CD14-positive monocyte (primary cell): ENCODE measurements around the gene TERT. TPM values are rescaled to one million over a fixed set of nuclear protein-coding genes. Genes with fewer than 3 reads are reported as not detected.

Source experiments
- DNase-seq, 3 donors: peaks; one replicate each; pipeline ENCODE4 v3.0.0-alpha.2; 2011 to 2022
- H2AFZ ChIP-seq: 2 replicates; pipeline ENCODE4 v1.6.0; 2012; ENCODE audit warnings: mild to moderate bottlenecking, low read depth, low read length, inconsistent platforms; ENCODE audit not compliant: insufficient read depth, poor library complexity, severe bottlenecking
- H3K27ac ChIP-seq, 2 donors: 1 replicate in 1 of 2; 2 replicates in 1 of 2; pipeline ENCODE4 v1.5.1; 2012 to 2013; ENCODE audit warnings: low read length in 2 of 2, control low read depth in 1 of 2, inconsistent platforms in 1 of 2, low read depth in 1 of 2, mild to moderate bottlenecking in 1 of 2
- H3K27me3 ChIP-seq, 2 donors: one replicate each; pipeline versions ENCODE4 v1.6.0 to v1.6.1; 2011 to 2013; ENCODE audit warnings: low read length in 2 of 2; ENCODE audit not compliant: control insufficient read depth in 2 of 2, insufficient read depth in 2 of 2
- H3K36me3 ChIP-seq, 2 donors: replicated peaks in 1 of 2; 1 replicate in 1 of 2; 2 replicates in 1 of 2; pipeline versions ENCODE4 v1.5.1 to v1.6.1; 2012 to 2013; ENCODE audit warnings: low read length in 2 of 2, control low read depth in 1 of 2, inconsistent platforms in 1 of 2, mild to moderate bottlenecking in 1 of 2; ENCODE audit not compliant: insufficient read depth in 2 of 2, control insufficient read depth in 1 of 2
- H3K4me1 ChIP-seq, 2 donors: 1 replicate in 1 of 2; 2 replicates in 1 of 2; pipeline versions ENCODE4 v1.5.1 to v1.6.1; 2012 to 2013; ENCODE audit warnings: low read length in 2 of 2, control low read depth in 1 of 2, inconsistent platforms in 1 of 2, mild to moderate bottlenecking in 1 of 2, moderate library complexity in 1 of 2; ENCODE audit not compliant: insufficient read depth in 2 of 2, control insufficient read depth in 1 of 2
- H3K4me2 ChIP-seq: replicated peaks from 2 replicates; pipeline ENCODE3; 2012; ENCODE audit warnings: low read length, moderate library complexity, mild to moderate bottlenecking; ENCODE audit not compliant: poor library complexity, severe bottlenecking; ENCODE audit errors: extremely low read depth
- H3K4me3 ChIP-seq, 3 experiments: fragments of 200-600 bp in 1 of 3; sonication (generic) in 1 of 3; replicated peaks in 1 of 3; 1 replicate in 2 of 3; 2 replicates in 1 of 3; pipeline ENCODE4 v1.5.1; 2011 to 2013; ENCODE audit warnings: low read length in 3 of 3, mild to moderate bottlenecking in 3 of 3, control low read depth in 2 of 3, low read depth in 2 of 3, inconsistent platforms in 1 of 3, moderate library complexity in 1 of 3
- H3K79me2 ChIP-seq: 2 replicates; pipeline ENCODE4 v1.6.0; 2012; ENCODE audit warnings: mild to moderate bottlenecking, control low read depth, inconsistent platforms, low read length, moderate library complexity; ENCODE audit not compliant: insufficient read depth
- H3K9ac ChIP-seq: 2 replicates; pipeline ENCODE4 v1.6.0; 2017; ENCODE audit warnings: low read length, mild to moderate bottlenecking; ENCODE audit not compliant: insufficient read depth, poor library complexity, severe bottlenecking
- H3K9me3 ChIP-seq, 2 donors: replicated peaks in 1 of 2; 1 replicate in 1 of 2; 2 replicates in 1 of 2; pipeline versions ENCODE4 v1.5.1 to v1.6.1; 2012 to 2013; ENCODE audit warnings: low read length in 2 of 2, control low read depth in 1 of 2; ENCODE audit not compliant: control insufficient read depth in 1 of 2, insufficient read depth in 1 of 2
- H4K20me1 ChIP-seq: 2 replicates; pipeline ENCODE4 v1.6.0; 2012; ENCODE audit warnings: mild to moderate bottlenecking, low read length, control low read depth, moderate library complexity; ENCODE audit not compliant: insufficient read depth
- H3K27ac Mint-ChIP-seq, 7 donors: one replicate each; pipeline ENCODE4 v1.8.0; 2020; ENCODE audit warnings: mild to moderate bottlenecking in 7 of 7, mixed read lengths in 7 of 7, moderate library complexity in 6 of 7, inconsistent platforms in 2 of 7
- H3K27me3 Mint-ChIP-seq, 3 donors: one replicate each; pipeline ENCODE4 v1.8.0; 2021 to 2022; ENCODE audit warnings: low read depth in 3 of 3, mild to moderate bottlenecking in 3 of 3, mixed read lengths in 3 of 3, moderate library complexity in 3 of 3, inconsistent platforms in 1 of 3
- H3K36me3 Mint-ChIP-seq, 2 donors: one replicate each; pipeline ENCODE4 v1.8.0; 2020; ENCODE audit warnings: mixed read lengths in 2 of 2, inconsistent platforms in 1 of 2, mild to moderate bottlenecking in 1 of 2
- H3K4me1 Mint-ChIP-seq: one replicate; pipeline ENCODE4 v1.8.0; 2020; ENCODE audit warnings: mild to moderate bottlenecking, mixed read lengths
- H3K4me3 Mint-ChIP-seq, 2 donors: one replicate each; pipeline ENCODE4 v1.8.0; 2020; ENCODE audit warnings: mild to moderate bottlenecking in 2 of 2, mixed read lengths in 2 of 2, moderate library complexity in 1 of 2
- H3K9me3 Mint-ChIP-seq, 7 donors: one replicate each; pipeline ENCODE4 v1.8.0; 2020 to 2022; ENCODE audit warnings: mixed read lengths in 7 of 7, mild to moderate bottlenecking in 6 of 7, moderate library complexity in 6 of 7, inconsistent platforms in 2 of 7
- WGBS: methylation state at CpG from one replicate; pipeline ENCODE4 v1.1.5; 2013; ENCODE audit warnings: missing lambda C conversion rate; ENCODE audit not compliant: insufficient coverage; 5-methylcytosine and 5-hydroxymethylcytosine counted together
- intact Hi-C, 2 donors: fragments of 100-400 bp; cut with micrococcal nuclease; formaldehyde crosslinking; loops; one replicate each; pipeline versions ENCODE4 v1.15.0 to v1.15.1; 2023
- polyA plus RNA-seq, 3 donors: library from polyadenylated mRNA; depleted of rRNA in 1 of 3; unstranded in 2 of 3; stranded (reverse) in 1 of 3; fragments of 300-500 nt in 2 of 3; fragments of >200 nt in 1 of 3; fragmentation: Illumina TruSeq in 2 of 3; gene quantifications; 1 replicate in 2 of 3; 2 replicates in 1 of 3; pipeline ENCODE4 v1.2.3, GENCODE V29; 2012 to 2021
- TF ChIP-seq, protein P1 (sequence below): fragments of 200-600 bp; IDR thresholded peaks from one replicate; pipeline ENCODE4 v1.8.0; 2022; ENCODE audit warnings: antibody characterized with exemption, mild to moderate bottlenecking

Gene TERT
- polyA plus RNA-seq, 3 donors: not detected

DNA sequence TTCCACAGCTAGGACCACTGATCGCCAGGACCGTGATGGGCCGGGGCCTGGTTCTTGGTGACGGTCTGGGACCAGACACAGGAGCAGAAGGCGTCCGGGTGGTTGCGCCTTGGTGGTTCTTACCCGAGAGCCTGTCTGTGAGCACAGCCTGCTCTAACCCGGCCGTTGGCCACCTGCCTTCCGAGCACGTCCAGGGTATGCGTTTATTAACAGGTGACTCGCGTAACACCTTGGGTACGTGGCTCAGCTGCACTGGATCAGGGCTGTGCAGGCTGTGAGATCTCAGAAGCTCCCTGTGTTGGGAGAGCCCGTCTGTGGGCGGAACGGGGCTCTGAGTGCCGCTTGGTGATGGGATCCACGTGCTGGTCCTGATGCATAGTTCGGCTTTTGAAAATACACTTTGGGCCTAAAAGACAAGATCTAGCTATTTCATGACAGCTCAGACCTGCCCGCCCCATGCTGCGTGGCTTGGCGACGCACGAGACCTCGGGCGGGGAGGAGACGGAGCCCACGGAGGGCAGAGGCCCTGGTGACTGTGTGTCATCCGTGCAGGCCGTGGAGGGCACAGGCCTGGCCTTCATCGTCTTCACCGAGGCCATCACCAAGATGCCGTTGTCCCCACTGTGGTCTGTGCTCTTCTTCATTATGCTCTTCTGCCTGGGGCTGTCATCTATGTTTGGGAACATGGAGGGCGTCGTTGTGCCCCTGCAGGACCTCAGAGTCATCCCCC lies 76.4 kb downstream of the TERT start:
- WGBS: 94% methylated on average over 38 of the region's 38 CpGs
- Histone ChIP-seq H3K27me3 (no peaks in the 10 kb centered on the region), H3K4me3 (no peak overlapping the region), H3K36me3 (no peaks in the 10 kb centered on the region), H3K27ac (no peak overlapping the region), H3K4me1 (no peaks in the 10 kb centered on the region), H3K9ac (no peak overlapping the region), H3K79me2 (no peaks in the 10 kb centered on the region), H4K20me1 (no peaks in the 10 kb centered on the region), H2AFZ (no peak overlapping the region), H3K9me3 (peaks cover 0 to 10% of the 10 kb centered on the region in 2 donors), H3K4me2 (no peak overlapping the region)
- Mint-ChIP-seq H3K4me1 (no peaks in the 10 kb centered on the region), H3K36me3 (no peaks in the 10 kb centered on the region), H3K9me3 (peaks cover 3 to 7% (median 4%) of the 10 kb centered on the region in 7 donors), H3K27me3 (peaks cover 0 to 9% (median 8%) of the 10 kb centered on the region in 3 donors), H3K4me3 (no peak overlapping the region), H3K27ac (no peak overlapping the region)
- no peak for DNase-seq
- intact Hi-C loops: no loop called here
- TF ChIP-seq, protein P1, sequence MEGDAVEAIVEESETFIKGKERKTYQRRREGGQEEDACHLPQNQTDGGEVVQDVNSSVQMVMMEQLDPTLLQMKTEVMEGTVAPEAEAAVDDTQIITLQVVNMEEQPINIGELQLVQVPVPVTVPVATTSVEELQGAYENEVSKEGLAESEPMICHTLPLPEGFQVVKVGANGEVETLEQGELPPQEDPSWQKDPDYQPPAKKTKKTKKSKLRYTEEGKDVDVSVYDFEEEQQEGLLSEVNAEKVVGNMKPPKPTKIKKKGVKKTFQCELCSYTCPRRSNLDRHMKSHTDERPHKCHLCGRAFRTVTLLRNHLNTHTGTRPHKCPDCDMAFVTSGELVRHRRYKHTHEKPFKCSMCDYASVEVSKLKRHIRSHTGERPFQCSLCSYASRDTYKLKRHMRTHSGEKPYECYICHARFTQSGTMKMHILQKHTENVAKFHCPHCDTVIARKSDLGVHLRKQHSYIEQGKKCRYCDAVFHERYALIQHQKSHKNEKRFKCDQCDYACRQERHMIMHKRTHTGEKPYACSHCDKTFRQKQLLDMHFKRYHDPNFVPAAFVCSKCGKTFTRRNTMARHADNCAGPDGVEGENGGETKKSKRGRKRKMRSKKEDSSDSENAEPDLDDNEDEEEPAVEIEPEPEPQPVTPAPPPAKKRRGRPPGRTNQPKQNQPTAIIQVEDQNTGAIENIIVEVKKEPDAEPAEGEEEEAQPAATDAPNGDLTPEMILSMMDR: no peak

DNA sequence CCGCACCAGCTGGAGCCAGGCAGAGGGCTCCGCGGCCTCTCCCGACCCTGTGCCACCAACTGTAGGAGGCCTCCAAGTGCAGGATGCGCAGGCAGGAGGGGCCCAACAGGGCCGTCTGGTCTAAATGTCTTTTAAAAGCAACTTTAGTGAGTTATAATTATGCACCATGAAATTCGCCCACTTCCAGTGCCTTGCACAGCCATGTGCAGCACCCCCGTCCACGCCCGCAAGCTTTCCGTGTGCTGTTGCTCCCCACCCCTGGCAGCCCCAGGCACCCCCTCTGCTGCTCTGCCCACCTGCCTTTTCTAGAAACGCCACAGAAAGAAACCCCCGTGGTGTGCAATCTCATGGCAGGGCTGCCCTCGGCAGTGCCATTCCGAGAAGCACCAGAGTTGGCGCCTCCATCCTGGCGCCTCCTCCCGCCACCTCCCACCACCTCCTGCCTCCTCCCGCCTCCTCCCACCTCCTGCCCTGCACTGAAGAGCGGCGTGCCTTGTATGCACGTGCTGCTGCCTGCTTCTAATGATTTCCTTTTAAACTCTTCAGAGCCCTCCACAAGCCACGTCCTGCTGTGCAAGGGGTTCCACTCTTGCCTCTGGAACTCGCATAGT lies 77.2 kb downstream of the TERT start:
- TF ChIP-seq, protein P1: no peak
- intact Hi-C loops: no loop called here
- Mint-ChIP-seq H3K27me3 (peaks cover 0 to 9% (median 8%) of the 10 kb centered on the region in 3 donors), H3K9me3 (peaks cover 3 to 8% (median 4%) of the 10 kb centered on the region in 7 donors), H3K4me3 (no peak overlapping the region), H3K4me1 (no peaks in the 10 kb centered on the region), H3K27ac (no peak overlapping the region), H3K36me3 (no peaks in the 10 kb centered on the region)
- no peaks in the 10 kb centered on the region for H3K27me3 ChIP-seq
- peaks cover 0 to 10% of the 10 kb centered on the region in 2 donors for H3K9me3 ChIP-seq
- H3K36me3 ChIP-seq: no peaks in the 10 kb centered on the region
- no peak for DNase-seq
- 57% methylated on average over 21 of the region's 24 CpGs for WGBS
- no peaks in the 10 kb centered on the region for H3K4me1 ChIP-seq
- H3K4me2 ChIP-seq: no peak overlapping the region
- no peak overlapping the region for H2AFZ ChIP-seq
- no peak overlapping the region for H3K27ac ChIP-seq
- H3K9ac ChIP-seq: no peak overlapping the region
- no peak overlapping the region for H3K4me3 ChIP-seq
- no peaks in the 10 kb centered on the region for H3K79me2 ChIP-seq
- no peaks in the 10 kb centered on the region for H4K20me1 ChIP-seq
